K562 (cell line): ENCODE data around the gene HRH4. TPM values are rescaled to one million over a fixed set of nuclear protein-coding genes. Genes with fewer than 3 reads are reported as not detected.
A peak's percentile ranks its signal among the peaks of the same experiment; 100 is the strongest.

Experiments used
- ATAC-seq: fragments of 200-7000 bp; cut with Tn5 transposase; 3 replicates; pipeline ENCODE4 v1.9.1; 2020; ENCODE audit warnings: moderate library complexity
- BruUV-seq: library from RNA; stranded (reverse); fragments of 400-500 nt; replicated peaks from 2 replicates; lab custom pipeline; 2021; lab: Mats Ljungman, UMichigan
- CTCF ChIA-PET: fragments of 300-600 bp; formaldehyde crosslinking; extraction: SDS; loops from one replicate; lab custom pipeline; 2021; ENCODE audit warnings: low intra/inter-chr PET ratio; lab: Yijun Ruan, JAX
- POLR2A ChIA-PET: fragments of 300-600, 350-650 bp; sonication (Branson Sonifier 250); formaldehyde crosslinking; extraction: SDS; loops from one replicate; lab custom pipeline; 2021; ENCODE audit warnings: antibody characterized with exemption, inconsistent platforms; lab: Yijun Ruan, JAX
- DNase-seq, 4 experiments: peaks; one replicate each; pipeline versions ENCODE4 v3.0.0 to v3.0.0-alpha.2; 2011 to 2018; ENCODE audit warnings: low spot score in 3 of 4, mixed read lengths in 3 of 4; ENCODE audit errors: extremely low read depth in 1 of 4
- FAIRE-seq: peaks from 2 replicates; lab custom pipeline; 2011; peaks lifted over from hg19 to GRCh38; lab: Jason Lieb, UNC
- H2AFZ ChIP-seq: 2 replicates; pipeline ENCODE4 v1.6.0; 2011; ENCODE audit warnings: low read depth, low read length, control low read depth, inconsistent platforms
- H3K27ac ChIP-seq: fragments of 200-600 bp; 3 replicates; pipeline ENCODE4 v1.8.0; 2011; ENCODE audit warnings: low read depth, mild to moderate bottlenecking, control low read depth, inconsistent platforms, low read length, moderate library complexity, mixed read lengths; ENCODE audit errors: extremely low read depth
- H3K27me3 ChIP-seq, 2 experiments: fragments of 300-600 bp in 1 of 2; 2 replicates in 1 of 2; 3 replicates in 1 of 2; pipeline versions ENCODE4 v1.6.0 to v1.8.0; 2011; ENCODE audit warnings: inconsistent platforms in 2 of 2, low read length in 2 of 2, mild to moderate bottlenecking in 1 of 2, mixed read lengths in 1 of 2, moderate library complexity in 1 of 2; ENCODE audit not compliant: control insufficient read depth in 2 of 2, insufficient read depth in 2 of 2
- H3K36me3 ChIP-seq: fragments of 300-600 bp; 3 replicates; pipeline ENCODE4 v1.8.0; 2011; ENCODE audit warnings: mild to moderate bottlenecking, low read length, inconsistent platforms; ENCODE audit not compliant: control insufficient read depth, insufficient read depth
- H3K4me1 ChIP-seq, 2 experiments: fragments of 200-600 bp in 1 of 2; replicated peaks in 1 of 2; 2 replicates in 1 of 2; 3 replicates in 1 of 2; pipeline versions ENCODE4 v1.5.1 to v1.8.0; 2011; ENCODE audit warnings: inconsistent platforms in 2 of 2, low read length in 2 of 2, mild to moderate bottlenecking in 1 of 2, mixed read lengths in 1 of 2, moderate library complexity in 1 of 2; ENCODE audit not compliant: control insufficient read depth in 2 of 2, insufficient read depth in 2 of 2
- H3K4me2 ChIP-seq: 2 replicates; pipeline ENCODE4 v1.6.1; 2011; ENCODE audit warnings: low read length, control low read depth, inconsistent platforms, mixed read lengths; ENCODE audit not compliant: insufficient read depth
- H3K4me3 ChIP-seq: fragments of 200-600 bp; sonication (generic), shearing (Covaris generic); 2 replicates; pipeline ENCODE4 v1.5.1; 2016; ENCODE audit warnings: control low read depth, inconsistent platforms
- H3K79me2 ChIP-seq: fragments of 200-600 bp; 3 replicates; pipeline ENCODE4 v1.8.0; 2011; ENCODE audit warnings: low read length, inconsistent platforms; ENCODE audit not compliant: control insufficient read depth, insufficient read depth
- H3K9ac ChIP-seq, 2 experiments: 2 replicates each; pipeline versions ENCODE4 v1.6.0 to v1.6.1; 2011; ENCODE audit warnings: low read depth in 2 of 2, low read length in 2 of 2, control low read depth in 1 of 2, inconsistent platforms in 1 of 2, mild to moderate bottlenecking in 1 of 2, mixed read lengths in 1 of 2; ENCODE audit not compliant: insufficient read depth in 1 of 2
- H3K9me1 ChIP-seq: one replicate; pipeline ENCODE4 v1.6.0; 2011; ENCODE audit warnings: inconsistent platforms, mild to moderate bottlenecking, low read length, moderate library complexity; ENCODE audit not compliant: control insufficient read depth, insufficient read depth
- H3K9me3 ChIP-seq: replicated peaks from 2 replicates; pipeline ENCODE4 v1.5.1; 2011; ENCODE audit warnings: low read depth, low read length, inconsistent platforms; ENCODE audit not compliant: control insufficient read depth, insufficient read depth
- H4K20me1 ChIP-seq: replicated peaks from 2 replicates; pipeline ENCODE4 v1.6.1; 2011; ENCODE audit warnings: low read length, inconsistent platforms, mixed read lengths; ENCODE audit not compliant: control insufficient read depth, insufficient read depth
- FIP1L1 ChIP-seq: fragments of 200-400 bp; formaldehyde crosslinking; IDR thresholded peaks from 2 replicates; pipeline ENCODE4 v1.6.1; 2018; ENCODE audit warnings: mild to moderate bottlenecking, low read depth, low read length; ENCODE audit not compliant: poor library complexity, severe bottlenecking
- KLF6 ChIP-seq: fragments of 250-450 bp; sonication (Bioruptor Pico); IDR thresholded peaks from 2 replicates; pipeline ENCODE4 v1.4.0; 2020; ENCODE audit warnings: mild to moderate bottlenecking, moderate library complexity, borderline replicate concordance
- ZNF79 ChIP-seq: fragments of 250-450 bp; sonication (Bioruptor Pico); IDR thresholded peaks from 2 replicates; pipeline ENCODE4 v1.4.0; 2020; ENCODE audit warnings: low read depth, mild to moderate bottlenecking, moderate library complexity
- WGBS: fragments of 100-300 bp; shearing (Covaris generic); methylation state at CpG from one replicate; pipeline ENCODE4 v1.1.6; 2016; ENCODE audit warnings: low coverage, mixed read lengths; ENCODE audit not compliant: insufficient coverage; ENCODE audit errors: missing lambda C conversion rate; 5-methylcytosine and 5-hydroxymethylcytosine counted together
- in situ Hi-C: fragments of 300-500 bp; cut with MboI; formaldehyde crosslinking; loops from 4 replicates; pipeline ENCODE4 v1.15.0; 2018; ENCODE audit warnings: inconsistent platforms, mixed read lengths
- intact Hi-C: fragments of 100-400 bp; cut with micrococcal nuclease; formaldehyde crosslinking; loops from 2 replicates; pipeline ENCODE4 v1.14.2; 2022
- polyA plus RNA-seq, 8 experiments: library from polyadenylated mRNA; depleted of rRNA in 4 of 8; stranded (reverse) in 5 of 8; unstranded in 3 of 8; fragments of >200 nt; fragmentation: Nextera tagmentation in 2 of 8; fragmentation: Illumina TruSeq in 1 of 8; extraction: Ambion mirVana in 2 of 8; extraction: Trizol in 1 of 8; gene quantifications; 2 replicates each; pipeline versions ENCODE4 v1.2.1 to v1.2.3, GENCODE V29; 2011 to 2014; ENCODE audit warnings: inconsistent platforms in 1 of 8, missing spikeins in 1 of 8
- total RNA-seq, 7 experiments: library from RNA; depleted of rRNA in 6 of 7; stranded (reverse); fragments of >200 nt in 6 of 7; fragmentation: Illumina TruSeq in 2 of 7; extraction: Trizol in 2 of 7; gene quantifications; 2 replicates each; pipeline versions ENCODE4 v1.2.1 to v1.2.3, GENCODE V29; 2011 to 2021; ENCODE audit warnings: low replicate concordance in 1 of 7
- TF ChIP-seq, protein P1 (sequence below), 3 experiments: IDR thresholded peaks in 2 of 3; conservative IDR thresholded peaks in 1 of 3; 2 replicates each; pipeline ENCODE4 v1.5.1; 2011 to 2012; ENCODE audit warnings: low read length in 3 of 3, mild to moderate bottlenecking in 3 of 3, control low read depth in 2 of 3, improper control_type of control experiment in 1 of 3, inconsistent platforms in 1 of 3, low read depth in 1 of 3, mixed read lengths in 1 of 3, moderate library complexity in 1 of 3; ENCODE audit not compliant: insufficient read depth in 2 of 3
- TF ChIP-seq, protein P2 (sequence below): fragments of 450-650 bp; formaldehyde crosslinking; IDR thresholded peaks from 2 replicates; pipeline ENCODE4 v1.4.0; 2020; ENCODE audit warnings: mild to moderate bottlenecking, moderate library complexity

HRH4 gene
- total and polyA plus RNA-seq, 9 of the 15 experiments (the other 6 are each of a cell fraction or from before 2014, with no cell fraction given), result not detected

DNA sequence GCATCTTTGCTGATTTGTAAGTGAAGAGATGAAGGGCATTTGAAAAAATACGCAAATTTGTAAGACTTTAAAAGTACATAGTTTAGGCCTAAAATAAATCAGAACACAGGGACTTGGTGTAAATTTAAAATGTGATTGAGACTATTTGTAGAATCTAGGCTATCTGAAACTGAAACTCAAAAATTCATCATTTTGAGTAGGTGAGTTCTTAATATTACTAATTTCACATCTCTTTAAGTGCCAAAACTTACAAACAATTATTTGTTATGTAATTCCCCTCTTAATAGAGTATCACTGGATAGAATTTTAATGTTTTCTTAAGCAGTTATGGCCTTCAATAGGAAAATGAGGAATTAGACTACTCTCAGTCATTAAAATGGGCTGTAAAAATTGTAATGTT, 14.0 kb upstream of the HRH4 start:
- H3K27me3 ChIP-seq, result no peaks in the 10 kb centered on the region
- H2AFZ ChIP-seq, result no peak overlapping the region
- H3K9me1 ChIP-seq, result no peaks in the 10 kb centered on the region
- no TSS peak for BruUV-seq
- H3K9ac ChIP-seq, result no peak overlapping the region
- TF ChIP-seq KLF6 (CRISPR knock-in tag) (no peak), FIP1L1 (no peak), ZNF79 (no peak)
- intact Hi-C loops (no loop called here), in situ Hi-C loops (no loop called here)
- DNase-seq (no peak), FAIRE-seq (no peak), ATAC-seq (no peak)
- no peaks in the 10 kb centered on the region for H3K4me1 ChIP-seq
- no peaks in the 10 kb centered on the region for H3K9me3 ChIP-seq
- no peaks in the 10 kb centered on the region for H3K79me2 ChIP-seq
- H3K27ac ChIP-seq, result no peak overlapping the region
- CTCF ChIA-PET, result no interaction called here
- H4K20me1 ChIP-seq, result no peaks in the 10 kb centered on the region
- H3K4me3 ChIP-seq, result no peak overlapping the region
- WGBS, result 38% methylated on average over 1 of the region's 1 CpG
- H3K4me2 ChIP-seq, result no peak overlapping the region
- H3K36me3 ChIP-seq, result peaks cover 9% of the 10 kb centered on the region; the same call in 1 of the 3 replicates
- POLR2A ChIA-PET, result interaction anchor here (0.6 kb wide), 1 partner anchor 12 kb away, joined by 3 read pairs; no protein-coding TSS in a partner anchor

DNA sequence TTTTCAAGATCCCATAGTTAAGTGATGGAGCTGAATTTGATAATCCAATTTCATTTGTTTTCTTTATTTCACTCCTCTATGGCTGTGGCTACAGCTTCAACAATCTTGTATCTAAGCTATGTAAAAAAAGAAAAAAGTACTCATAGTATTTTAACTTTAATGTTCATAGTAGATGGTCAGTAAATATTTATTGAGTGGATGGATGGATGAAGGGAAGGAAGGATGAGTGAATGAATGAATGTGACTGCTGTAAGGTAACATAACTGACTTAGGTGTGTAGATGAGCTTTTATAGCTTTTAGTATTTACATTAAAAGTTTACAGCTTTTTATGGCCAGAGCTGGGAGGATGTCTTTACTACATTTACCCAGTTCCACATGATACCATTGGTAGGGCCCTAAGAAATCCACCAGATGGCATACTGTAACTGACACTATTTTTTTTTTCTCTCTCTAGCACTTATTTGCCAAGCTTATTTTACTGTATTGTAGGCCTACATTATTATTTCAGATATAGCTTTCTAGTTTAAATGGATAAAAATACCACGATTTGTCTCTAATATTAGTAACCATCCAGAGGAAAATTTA, 13.4 kb upstream of the HRH4 start:
- Histone ChIP-seq H3K4me1 (no peaks in the 10 kb centered on the region), H3K79me2 (no peaks in the 10 kb centered on the region), H2AFZ (no peak overlapping the region), H3K36me3 (peaks cover 9% of the 10 kb centered on the region; the same call in 1 of the 3 replicates), H4K20me1 (no peaks in the 10 kb centered on the region), H3K4me3 (no peak overlapping the region), H3K4me2 (no peak overlapping the region), H3K9ac (no peak overlapping the region), H3K9me1 (no peaks in the 10 kb centered on the region)
- WGBS, result 4% methylated on average over 1 of the region's 1 CpG
- POLR2A ChIA-PET, result interaction anchor here (0.6 kb wide), 1 partner anchor 13 kb away, joined by 3 read pairs; no protein-coding TSS in a partner anchor
- intact Hi-C loops, result no loop called here
- no TSS peak for BruUV-seq
- ATAC-seq, result peak; percentile 31; the same call in 1 of the 3 replicates
- TF ChIP-seq, protein P1, sequence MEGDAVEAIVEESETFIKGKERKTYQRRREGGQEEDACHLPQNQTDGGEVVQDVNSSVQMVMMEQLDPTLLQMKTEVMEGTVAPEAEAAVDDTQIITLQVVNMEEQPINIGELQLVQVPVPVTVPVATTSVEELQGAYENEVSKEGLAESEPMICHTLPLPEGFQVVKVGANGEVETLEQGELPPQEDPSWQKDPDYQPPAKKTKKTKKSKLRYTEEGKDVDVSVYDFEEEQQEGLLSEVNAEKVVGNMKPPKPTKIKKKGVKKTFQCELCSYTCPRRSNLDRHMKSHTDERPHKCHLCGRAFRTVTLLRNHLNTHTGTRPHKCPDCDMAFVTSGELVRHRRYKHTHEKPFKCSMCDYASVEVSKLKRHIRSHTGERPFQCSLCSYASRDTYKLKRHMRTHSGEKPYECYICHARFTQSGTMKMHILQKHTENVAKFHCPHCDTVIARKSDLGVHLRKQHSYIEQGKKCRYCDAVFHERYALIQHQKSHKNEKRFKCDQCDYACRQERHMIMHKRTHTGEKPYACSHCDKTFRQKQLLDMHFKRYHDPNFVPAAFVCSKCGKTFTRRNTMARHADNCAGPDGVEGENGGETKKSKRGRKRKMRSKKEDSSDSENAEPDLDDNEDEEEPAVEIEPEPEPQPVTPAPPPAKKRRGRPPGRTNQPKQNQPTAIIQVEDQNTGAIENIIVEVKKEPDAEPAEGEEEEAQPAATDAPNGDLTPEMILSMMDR (IDR thresholded peaks at IDR 0.05 in 2 of 3, conservative IDR thresholded peaks at IDR 0.05 in 1 of 3; ENCODE audit: insufficient read depth in 2 of 3, low read depth in 1 of 3, low read length in 3 of 3), result peak in 1 of 3 experiments; percentile 11; a peak in 1 of 6 replicates
- TF ChIP-seq, protein P2, sequence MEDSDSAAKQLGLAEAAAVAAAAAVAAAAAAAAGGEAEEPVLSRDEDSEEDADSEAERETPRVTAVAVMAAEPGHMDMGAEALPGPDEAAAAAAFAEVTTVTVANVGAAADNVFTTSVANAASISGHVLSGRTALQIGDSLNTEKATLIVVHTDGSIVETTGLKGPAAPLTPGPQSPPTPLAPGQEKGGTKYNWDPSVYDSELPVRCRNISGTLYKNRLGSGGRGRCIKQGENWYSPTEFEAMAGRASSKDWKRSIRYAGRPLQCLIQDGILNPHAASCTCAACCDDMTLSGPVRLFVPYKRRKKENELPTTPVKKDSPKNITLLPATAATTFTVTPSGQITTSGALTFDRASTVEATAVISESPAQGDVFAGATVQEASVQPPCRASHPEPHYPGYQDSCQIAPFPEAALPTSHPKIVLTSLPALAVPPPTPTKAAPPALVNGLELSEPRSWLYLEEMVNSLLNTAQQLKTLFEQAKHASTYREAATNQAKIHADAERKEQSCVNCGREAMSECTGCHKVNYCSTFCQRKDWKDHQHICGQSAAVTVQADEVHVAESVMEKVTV (CRISPR knock-in tag), result no peak
- TF ChIP-seq, all 486 proteins: peak for 1
- CTCF ChIA-PET, result no interaction called here
- H3K27ac ChIP-seq, result no peak overlapping the region
- in situ Hi-C loops, result no loop called here
- FAIRE-seq, result no peak
- no peaks in the 10 kb centered on the region for H3K27me3 ChIP-seq
- no peaks in the 10 kb centered on the region for H3K9me3 ChIP-seq
- DNase-seq, result no peak
